ENCODE results near the gene DNAJC22. TPM values are rescaled to one million over a fixed set of nuclear protein-coding genes. Genes with fewer than 3 reads are reported as not detected.
A peak's percentile ranks its signal among the peaks of the same experiment; 100 is the strongest.

The DNAJC22 gene
- total and polyA plus RNA-seq, 10 donors: 0.10 to 1.9 (median 0.70) TPM

DNA sequence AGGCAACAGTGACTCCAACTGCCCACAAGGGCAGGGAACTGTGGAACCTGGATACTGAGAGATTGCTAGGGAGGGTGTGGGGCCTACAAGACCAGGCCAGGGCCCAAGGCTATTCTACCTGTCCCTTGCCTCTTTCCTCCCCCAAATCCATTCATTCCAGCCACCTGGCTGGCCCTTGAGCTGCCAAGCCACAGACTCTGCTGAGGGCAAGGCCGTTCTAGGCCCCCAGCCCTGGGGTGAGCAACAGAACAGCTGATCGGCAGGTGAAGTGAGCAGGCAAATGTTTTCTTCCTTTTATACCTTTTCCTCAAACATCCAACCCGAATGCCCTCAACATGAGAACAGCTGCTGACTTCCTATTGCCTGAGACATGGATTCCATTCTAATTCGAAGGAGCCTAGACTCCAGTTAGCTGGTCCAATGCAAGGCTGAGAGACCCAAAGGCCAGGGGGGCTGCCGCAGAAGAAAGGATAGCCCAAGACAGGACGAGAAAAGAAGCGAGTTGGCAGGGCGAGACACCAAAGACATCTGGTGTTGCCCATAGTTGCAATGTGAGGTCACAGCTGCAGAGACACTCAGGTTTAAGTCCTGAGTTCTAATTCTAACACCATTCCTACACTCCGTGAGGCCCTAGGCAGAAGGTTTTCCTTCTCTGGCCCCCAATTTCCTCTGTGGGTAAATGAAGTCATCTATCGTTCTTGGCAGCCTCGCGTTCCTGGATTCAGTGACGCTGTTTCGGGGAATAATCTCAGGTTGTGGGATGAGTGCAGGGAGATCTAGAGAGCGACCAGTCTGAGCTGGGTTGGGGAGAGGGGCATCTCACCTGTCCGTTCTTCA is 11.4 kb upstream of the DNAJC22 start:
- WGBS, 5 donors: 48 to 59% (median 51%) methylated on average over 16 of the region's 16 CpGs
- TF ChIP-seq POLR2AphosphoS5 (IDR thresholded peaks at IDR 0.05): no peak
- TF ChIP-seq POLR2A (IDR thresholded peaks at IDR 0.05): no peak
- TF ChIP-seq, protein P1, sequence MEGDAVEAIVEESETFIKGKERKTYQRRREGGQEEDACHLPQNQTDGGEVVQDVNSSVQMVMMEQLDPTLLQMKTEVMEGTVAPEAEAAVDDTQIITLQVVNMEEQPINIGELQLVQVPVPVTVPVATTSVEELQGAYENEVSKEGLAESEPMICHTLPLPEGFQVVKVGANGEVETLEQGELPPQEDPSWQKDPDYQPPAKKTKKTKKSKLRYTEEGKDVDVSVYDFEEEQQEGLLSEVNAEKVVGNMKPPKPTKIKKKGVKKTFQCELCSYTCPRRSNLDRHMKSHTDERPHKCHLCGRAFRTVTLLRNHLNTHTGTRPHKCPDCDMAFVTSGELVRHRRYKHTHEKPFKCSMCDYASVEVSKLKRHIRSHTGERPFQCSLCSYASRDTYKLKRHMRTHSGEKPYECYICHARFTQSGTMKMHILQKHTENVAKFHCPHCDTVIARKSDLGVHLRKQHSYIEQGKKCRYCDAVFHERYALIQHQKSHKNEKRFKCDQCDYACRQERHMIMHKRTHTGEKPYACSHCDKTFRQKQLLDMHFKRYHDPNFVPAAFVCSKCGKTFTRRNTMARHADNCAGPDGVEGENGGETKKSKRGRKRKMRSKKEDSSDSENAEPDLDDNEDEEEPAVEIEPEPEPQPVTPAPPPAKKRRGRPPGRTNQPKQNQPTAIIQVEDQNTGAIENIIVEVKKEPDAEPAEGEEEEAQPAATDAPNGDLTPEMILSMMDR (IDR thresholded peaks at IDR 0.05 in 8 of 11, conservative IDR thresholded peaks at IDR 0.05 in 3 of 11): no peak
- DNase-seq: no peak
- intact Hi-C loops (cut with DNase I; ENCODE audit: low total_unique reads): no loop called here
- no peak overlapping the region for H3K27ac ChIP-seq
- peaks cover 10 to 100% (median 56%) of the 10 kb centered on the region in 7 donors for H3K27me3 ChIP-seq (replicated peaks in 1 of 7)
- peaks cover 5 to 48% (median 24%) of the 10 kb centered on the region in 6 donors for H3K4me1 ChIP-seq
- no peak overlapping the region for H3K4me3 ChIP-seq
- peaks cover 0 to 10% (median 0%) of the 10 kb centered on the region in 6 donors for H3K36me3 ChIP-seq
- H3K9me3 ChIP-seq: no peaks in the 10 kb centered on the region

DNA sequence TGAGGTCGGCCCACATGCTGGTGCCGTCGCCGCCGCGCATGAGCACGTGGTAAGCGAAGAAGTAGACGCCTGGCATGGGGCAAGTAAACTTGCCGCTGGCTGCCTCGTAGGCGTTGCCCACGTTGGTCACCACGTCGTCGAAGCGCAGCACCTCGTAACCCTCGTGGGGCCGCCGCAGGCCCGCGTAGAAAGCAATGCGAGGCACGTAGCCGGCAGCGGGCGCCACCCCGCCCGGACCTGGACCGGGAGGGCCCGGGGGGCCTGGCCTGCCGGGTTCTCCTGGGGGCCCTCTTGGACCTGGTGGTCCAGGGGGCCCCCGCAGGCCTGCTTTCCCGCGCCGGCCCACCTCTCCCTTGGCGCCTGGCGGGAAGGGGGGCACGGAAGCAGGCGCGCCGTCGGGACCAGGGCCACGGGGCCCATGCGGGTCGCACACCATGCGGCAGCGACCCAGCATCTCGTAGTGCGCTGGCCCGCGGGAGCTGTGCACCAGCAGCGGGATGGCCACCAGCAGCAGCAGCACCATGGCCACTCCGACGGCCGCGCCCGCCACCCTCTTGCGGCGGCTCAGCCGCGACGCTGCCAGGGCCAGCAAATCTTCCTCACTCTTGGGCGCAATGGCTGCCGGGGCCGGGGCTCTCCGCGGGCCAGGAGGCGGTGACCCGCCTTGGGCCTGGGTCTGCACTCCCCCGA is 10.6 kb upstream of the DNAJC22 start:
- Histone ChIP-seq H3K27me3 (replicated peaks in 1 of 7) (peaks cover 10 to 98% (median 56%) of the 10 kb centered on the region in 7 donors), H3K36me3 (peaks cover 0 to 3% (median 0%) of the 10 kb centered on the region in 6 donors), H3K4me1 (peaks cover 5 to 48% (median 24%) of the 10 kb centered on the region in 6 donors), H3K4me3 (peak overlapping the region in 2 of 8 donors; percentile 41 to 65), H3K9me3 (no peaks in the 10 kb centered on the region), H3K27ac (no peak overlapping the region)
- no peak for TF ChIP-seq POLR2A (IDR thresholded peaks at IDR 0.05)
- TF ChIP-seq, protein P1 (IDR thresholded peaks at IDR 0.05 in 8 of 11, conservative IDR thresholded peaks at IDR 0.05 in 3 of 11): no peak
- no peak for TF ChIP-seq POLR2AphosphoS5 (IDR thresholded peaks at IDR 0.05)
- WGBS, 5 donors: 12 to 31% (median 18%) methylated on average over 25 to 72 of the region's 72 CpGs
- no peak for DNase-seq
- intact Hi-C loops (cut with DNase I; ENCODE audit: low total_unique reads): no loop called here

DNA sequence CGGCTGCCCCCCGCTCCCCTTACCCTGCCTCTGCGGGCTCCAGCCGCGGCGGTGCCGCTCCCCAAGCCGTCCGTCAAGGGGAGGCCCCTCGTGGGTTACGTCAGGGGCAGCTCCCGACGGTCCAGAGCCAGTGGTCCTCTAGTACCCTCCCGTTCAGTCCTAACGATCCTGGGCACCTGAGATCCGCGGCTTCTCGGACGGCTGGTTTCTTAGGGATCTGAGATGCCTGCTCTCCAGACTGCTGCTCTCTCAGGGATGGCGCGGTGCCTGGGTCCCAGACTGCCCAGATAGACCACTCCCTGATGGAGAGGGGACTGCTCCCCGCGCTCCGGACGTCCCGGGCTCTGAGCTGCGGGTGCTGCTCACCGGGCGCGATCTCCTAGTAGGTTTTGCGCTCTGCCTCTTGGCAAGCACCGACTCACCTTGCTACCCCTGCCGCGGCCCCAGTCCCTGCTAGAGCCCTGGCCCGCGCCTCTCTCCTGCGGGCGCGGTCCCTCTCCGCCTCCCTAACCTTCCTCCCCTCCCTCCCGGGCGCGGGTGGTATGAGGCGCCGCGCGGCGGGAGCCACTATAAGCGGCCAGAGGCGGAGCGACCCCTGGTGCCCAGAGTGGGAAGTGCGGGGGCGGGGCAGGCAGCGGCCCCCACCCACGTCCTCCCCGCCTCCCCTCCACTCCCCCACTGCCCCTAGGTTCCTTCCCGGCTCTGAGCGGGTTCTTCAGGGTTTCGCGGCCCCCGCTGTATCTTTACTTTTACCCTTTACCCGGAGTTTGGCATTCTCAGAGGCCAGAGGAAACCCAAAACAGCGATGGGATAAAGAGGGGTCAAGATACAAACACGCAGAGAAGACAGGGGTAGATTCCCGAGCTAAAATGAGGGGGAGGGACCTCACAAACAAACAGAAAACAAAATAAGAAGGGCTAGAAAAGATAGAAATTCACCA is 9.8 kb upstream of the DNAJC22 start, which contains the start of gene C1QL4:
Gene C1QL4, minus strand, starts transcription at position 544 of the 940 bp plus-strand sequence. CDS start 711 bp downstream, outside the sequence.
- TF ChIP-seq POLR2AphosphoS5 (IDR thresholded peaks at IDR 0.05) (peak in 2 of 3 donors; percentile 26 to 64), POLR2A (IDR thresholded peaks at IDR 0.05) (no peak)
- TF ChIP-seq, protein P1 (IDR thresholded peaks at IDR 0.05 in 8 of 11, conservative IDR thresholded peaks at IDR 0.05 in 3 of 11): peak; percentile 65 to 100 (median 98)
- peak; percentile 94 for DNase-seq
- Histone ChIP-seq H3K27ac (no peak within 1 kb of the TSS), H3K4me1 (peaks cover 5 to 54% (median 28%) of the 10 kb centered on the region in 6 donors), H3K36me3 (no peaks in the 10 kb centered on the region), H3K4me3 (peak within 1 kb of the TSS; percentile 5 to 65 (median 30)), H3K27me3 (replicated peaks in 1 of 7) (peaks cover 10 to 98% (median 56%) of the 10 kb centered on the region in 7 donors), H3K9me3 (no peaks in the 10 kb centered on the region)
- WGBS, 5 donors: 2 to 4% (median 3%) methylated on average over 24 to 65 of the region's 65 CpGs
- intact Hi-C loops (cut with DNase I; ENCODE audit: low total_unique reads): no loop called here

Data from spleen (tissue), 11 donors.